ENCODE measurements around the gene TBX4.

DNA sequence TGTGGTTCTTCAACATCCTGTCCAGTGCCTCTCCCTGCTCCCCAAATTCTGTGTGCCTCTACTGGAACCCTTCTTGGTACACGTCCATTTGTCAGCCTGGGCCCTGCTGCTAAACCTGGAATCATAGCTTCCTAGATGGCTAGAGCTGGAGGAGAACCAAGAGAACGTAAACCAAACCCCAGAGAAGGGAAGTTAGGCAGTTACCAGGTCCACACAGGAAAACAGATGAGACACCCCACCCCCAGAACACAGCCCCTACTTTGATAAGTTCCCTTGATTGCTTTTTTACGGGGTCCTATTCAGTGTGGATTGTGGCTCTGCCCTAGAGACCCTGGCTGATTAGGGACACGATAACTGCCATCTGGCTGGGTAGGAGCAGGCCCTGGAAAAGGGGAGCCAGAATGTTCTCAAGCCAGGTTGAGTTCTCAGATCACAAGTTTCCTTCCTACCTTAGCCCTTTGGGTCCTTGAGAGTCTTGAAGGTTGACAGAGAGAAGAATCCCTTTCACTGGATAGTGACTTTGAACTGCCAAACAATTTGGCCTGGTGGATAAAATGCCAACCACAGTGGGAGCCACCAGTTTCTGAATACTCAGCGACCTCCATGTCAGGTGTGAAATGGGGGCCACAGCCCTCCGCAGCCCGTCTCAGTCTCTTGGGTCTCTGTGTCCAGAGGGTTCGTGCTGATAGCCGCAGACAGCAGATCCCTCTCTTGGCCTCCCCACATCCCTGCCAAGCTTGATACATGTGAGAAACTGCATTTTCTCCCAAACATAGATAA, 7.9 kb downstream of the TBX4 start:
- TF ChIP-seq SP1 (IDR thresholded peaks at IDR 0.05) (no peak), SP1 (CRISPR knock-in tag; IDR thresholded peaks at IDR 0.05) (no peak), TCF12 (IDR thresholded peaks at IDR 0.05) (no peak), TCF12 (CRISPR knock-in tag; IDR thresholded peaks at IDR 0.05) (no peak), TBL1XR1 (IDR thresholded peaks at IDR 0.05; ENCODE audit: borderline replicate concordance, low read length, partially characterized antibody) (no peak), ZNF777 (CRISPR knock-in tag; IDR thresholded peaks at IDR 0.05) (no peak), DNMT3B (CRISPR knock-in tag; conservative IDR thresholded peaks at IDR 0.05) (no peak), FLYWCH1 (CRISPR knock-in tag; IDR thresholded peaks at IDR 0.05) (no peak), SIN3A (IDR thresholded peaks at IDR 0.05; ENCODE audit: borderline replicate concordance, low read depth, low read length) (no peak), ZNF354B (CRISPR knock-in tag; IDR thresholded peaks at IDR 0.05) (no peak), MXI1 (IDR thresholded peaks at IDR 0.05; ENCODE audit: borderline replicate concordance, low read depth, low read length) (no peak), SMAD1 (CRISPR knock-in tag; IDR thresholded peaks at IDR 0.05; ENCODE audit: borderline replicate concordance, low read depth) (no peak)
- TF ChIP-seq, protein P1, sequence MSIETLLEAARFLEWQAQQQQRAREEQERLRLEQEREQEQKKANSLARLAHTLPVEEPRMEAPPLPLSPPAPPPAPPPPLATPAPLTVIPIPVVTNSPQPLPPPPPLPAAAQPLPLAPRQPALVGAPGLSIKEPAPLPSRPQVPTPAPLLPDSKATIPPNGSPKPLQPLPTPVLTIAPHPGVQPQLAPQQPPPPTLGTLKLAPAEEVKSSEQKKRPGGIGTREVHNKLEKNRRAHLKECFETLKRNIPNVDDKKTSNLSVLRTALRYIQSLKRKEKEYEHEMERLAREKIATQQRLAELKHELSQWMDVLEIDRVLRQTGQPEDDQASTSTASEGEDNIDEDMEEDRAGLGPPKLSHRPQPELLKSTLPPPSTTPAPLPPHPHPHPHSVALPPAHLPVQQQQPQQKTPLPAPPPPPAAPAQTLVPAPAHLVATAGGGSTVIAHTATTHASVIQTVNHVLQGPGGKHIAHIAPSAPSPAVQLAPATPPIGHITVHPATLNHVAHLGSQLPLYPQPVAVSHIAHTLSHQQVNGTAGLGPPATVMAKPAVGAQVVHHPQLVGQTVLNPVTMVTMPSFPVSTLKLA (IDR thresholded peaks at IDR 0.05) = no peak
- TF ChIP-seq, protein P2, sequence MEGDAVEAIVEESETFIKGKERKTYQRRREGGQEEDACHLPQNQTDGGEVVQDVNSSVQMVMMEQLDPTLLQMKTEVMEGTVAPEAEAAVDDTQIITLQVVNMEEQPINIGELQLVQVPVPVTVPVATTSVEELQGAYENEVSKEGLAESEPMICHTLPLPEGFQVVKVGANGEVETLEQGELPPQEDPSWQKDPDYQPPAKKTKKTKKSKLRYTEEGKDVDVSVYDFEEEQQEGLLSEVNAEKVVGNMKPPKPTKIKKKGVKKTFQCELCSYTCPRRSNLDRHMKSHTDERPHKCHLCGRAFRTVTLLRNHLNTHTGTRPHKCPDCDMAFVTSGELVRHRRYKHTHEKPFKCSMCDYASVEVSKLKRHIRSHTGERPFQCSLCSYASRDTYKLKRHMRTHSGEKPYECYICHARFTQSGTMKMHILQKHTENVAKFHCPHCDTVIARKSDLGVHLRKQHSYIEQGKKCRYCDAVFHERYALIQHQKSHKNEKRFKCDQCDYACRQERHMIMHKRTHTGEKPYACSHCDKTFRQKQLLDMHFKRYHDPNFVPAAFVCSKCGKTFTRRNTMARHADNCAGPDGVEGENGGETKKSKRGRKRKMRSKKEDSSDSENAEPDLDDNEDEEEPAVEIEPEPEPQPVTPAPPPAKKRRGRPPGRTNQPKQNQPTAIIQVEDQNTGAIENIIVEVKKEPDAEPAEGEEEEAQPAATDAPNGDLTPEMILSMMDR (CRISPR knock-in tag; IDR thresholded peaks at IDR 0.05) = no peak

Measured in HepG2 (cell line).